ENCODE results near the gene SLCO3A1.

- TF ChIP-seq FOSL1 (IDR thresholded peaks at IDR 0.05; ENCODE audit: insufficient read depth, low read depth, low read length) (no peak), POLR2A (IDR thresholded peaks at IDR 0.05; ENCODE audit: control extremely low read depth in 1 of 2, low read depth in 2 of 2, low read length in 2 of 2) (no peak), CTCF (IDR thresholded peaks at IDR 0.05; ENCODE audit: control extremely low read depth in 1 of 3, insufficient read depth in 1 of 3, low read depth in 1 of 3, low read length in 3 of 3) (peak; percentile 78 to 91 (median 85)), EZH2 (IDR thresholded peaks at IDR 0.05; ENCODE audit: low read depth, low read length, severe bottlenecking) (no peak), USF2 (IDR thresholded peaks at IDR 0.05; ENCODE audit: low read length) (no peak), JUN (IDR thresholded peaks at IDR 0.05; ENCODE audit: low read depth, low read length) (no peak), CEBPB (IDR thresholded peaks at IDR 0.05; ENCODE audit: low read depth, low read length) (no peak), TAF1 (IDR thresholded peaks at IDR 0.05; ENCODE audit: low read depth, low read length) (no peak), ZNF274 (IDR thresholded peaks at IDR 0.05; ENCODE audit: borderline replicate concordance, extremely low read depth, low read length) (no peak), SIN3A (conservative IDR thresholded peaks at IDR 0.05 in 1 of 2, IDR thresholded peaks at IDR 0.05 in 1 of 2; ENCODE audit: low read depth in 1 of 2, low read length in 2 of 2) (no peak), SIRT6 (IDR thresholded peaks at IDR 0.05; ENCODE audit: low read length) (no peak)
These were observed 237.7 kb downstream of the SLCO3A1 start for GRCh38 chr15:92091155-92091734.
